BJ (cell line): ENCODE data around the gene STIM2. TPM values are rescaled to one million over a fixed set of nuclear protein-coding genes. Genes with fewer than 3 reads are reported as not detected.

ENCODE experiments used
- CTCF ChIA-PET: fragments of 350-600 bp; formaldehyde crosslinking; extraction: SDS; loops from one replicate; lab custom pipeline; 2021; ENCODE audit warnings: antibody characterized with exemption, inconsistent platforms; lab: Yijun Ruan, JAX
- POLR2A ChIA-PET: fragments of 300-600 bp; sonication (Branson Sonifier 250); formaldehyde crosslinking; extraction: SDS; loops from one replicate; lab custom pipeline; 2021; ENCODE audit warnings: antibody characterized with exemption; lab: Charles Lee
- DNase-seq: peaks from one replicate; pipeline ENCODE4 v3.0.0-alpha.2; 2011; ENCODE audit warnings: low read depth
- H3K27me3 ChIP-seq: 2 replicates; pipeline ENCODE4 v1.6.0; 2011; ENCODE audit warnings: low read length; ENCODE audit not compliant: control insufficient read depth, insufficient read depth
- H3K36me3 ChIP-seq: 2 replicates; pipeline ENCODE4 v1.5.1; 2011; ENCODE audit warnings: low read length; ENCODE audit not compliant: control insufficient read depth, insufficient read depth
- H3K4me3 ChIP-seq: 2 replicates; pipeline ENCODE4 v1.5.1; 2011; ENCODE audit warnings: low read depth, mild to moderate bottlenecking, control low read depth, low read length
- CTCF ChIP-seq: IDR thresholded peaks from 2 replicates; pipeline ENCODE4 v1.5.1; 2011; ENCODE audit warnings: low read depth, mild to moderate bottlenecking, control low read depth, inconsistent platforms, low read length, moderate library complexity; ENCODE audit not compliant: insufficient read depth
- polyA plus RNA-seq: library from polyadenylated mRNA; depleted of rRNA; stranded (reverse); fragments of >200 nt; gene quantifications from 2 replicates; pipeline ENCODE4 v1.2.3, GENCODE V29; 2011

The STIM2 gene
- polyA plus RNA-seq, 1 experiment, result 17.8 TPM

GRCh38 chr4:26842911-26843310 lies 17.7 kb upstream of the STIM2 start:
- DNase-seq, result no peak
- Histone ChIP-seq H3K4me3 (no peak overlapping the region), H3K36me3 (no peaks in the 10 kb centered on the region), H3K27me3 (0 out of 2 replicates have a peak, but pooled peaks cover 1% of the 10 kb centered on the region)
- no peak for TF ChIP-seq CTCF
- CTCF ChIA-PET, result no interaction called here
- POLR2A ChIA-PET, result no interaction called here

GRCh38 chr4:26850528-26850927 lies 10.1 kb upstream of the STIM2 start:
- CTCF ChIA-PET, result no interaction called here
- no peak for DNase-seq
- H3K36me3 ChIP-seq, result no peaks in the 10 kb centered on the region
- TF ChIP-seq CTCF, result no peak
- no peaks in the 10 kb centered on the region; the same call in 1 of the 2 replicates for H3K27me3 ChIP-seq
- POLR2A ChIA-PET, result no interaction called here
- H3K4me3 ChIP-seq, result no peak overlapping the region

- Histone ChIP-seq H3K27me3 (no peaks in the 10 kb centered on the region; the same call in 1 of the 2 replicates), H3K36me3 (no peaks in the 10 kb centered on the region), H3K4me3 (no peak overlapping the region)
- TF ChIP-seq CTCF, result no peak
- ChIA-PET CTCF (no interaction called here), POLR2A (no interaction called here)
- DNase-seq, result no peak
These were observed 9.5 kb upstream of the STIM2 start for GRCh38 chr4:26851129-26851528.

- DNase-seq, result no peak
- POLR2A ChIA-PET, result no interaction called here
- TF ChIP-seq CTCF, result no peak
- Histone ChIP-seq H3K27me3 (no peaks in the 10 kb centered on the region; the same call in 1 of the 2 replicates), H3K4me3 (no peak overlapping the region), H3K36me3 (no peaks in the 10 kb centered on the region)
- CTCF ChIA-PET, result no interaction called here
These were observed 5.9 kb upstream of the STIM2 start for GRCh38 chr4:26854701-26855100.

GRCh38 chr4:26856906-26857277 lies 3.7 kb upstream of the STIM2 start:
- Histone ChIP-seq H3K27me3 (no peaks in the 10 kb centered on the region; the same call in 1 of the 2 replicates), H3K4me3 (peak overlapping the region; percentile 58), H3K36me3 (no peaks in the 10 kb centered on the region)
- TF ChIP-seq CTCF, result no peak
- ChIA-PET CTCF (interaction anchor here (0.8 kb wide), 1 partner anchor 89 kb away, joined by 4 read pairs; no protein-coding TSS in a partner anchor), POLR2A (no interaction called here)
- DNase-seq, result no peak
